GM12878 (cell line): ENCODE results near the gene FBXO38. TPM values are rescaled to one million over a fixed set of nuclear protein-coding genes. Genes with fewer than 3 reads are reported as not detected.

Experiments used
- ATAC-seq: fragments of 200-7000 bp; cut with Tn5 transposase; 3 replicates; pipeline ENCODE4 v1.9.1; 2020; ENCODE audit warnings: mild to moderate bottlenecking, moderate library complexity
- BruUV-seq: library from RNA; stranded (reverse); fragments of 400-500 nt; replicated peaks from 2 replicates; lab custom pipeline; 2021; lab: Mats Ljungman, UMichigan
- CTCF ChIA-PET: fragments of 300-600 bp; sonication (Branson Sonifier 250); formaldehyde crosslinking; extraction: SDS; loops from one replicate; lab custom pipeline; 2021; ENCODE audit warnings: inconsistent platforms; lab: Yijun Ruan, JAX
- POLR2A ChIA-PET: fragments of 350-600 bp; formaldehyde crosslinking; extraction: SDS; loops from one replicate; lab custom pipeline; 2021; ENCODE audit warnings: inconsistent platforms; lab: Charles Lee
- RAD21 ChIA-PET: fragments of 300-600 bp; sonication (Branson Sonifier 250); formaldehyde crosslinking; loops from one replicate; lab custom pipeline; 2023; ENCODE audit warnings: antibody characterized with exemption; ENCODE audit not compliant: unreplicated experiment; lab: Charles Lee
- SMC1A ChIA-PET: fragments of 300-600 bp; sonication (Branson Sonifier 250); formaldehyde crosslinking; loops from one replicate; lab custom pipeline; 2023; ENCODE audit not compliant: unreplicated experiment, uncharacterized antibody; lab: Charles Lee
- DNase-seq: peaks from one replicate; pipeline ENCODE4 v3.0.0-alpha.2; 2011; ENCODE audit warnings: low read depth, low spot score
- FAIRE-seq: peaks from 3 replicates; lab custom pipeline; 2011; peaks lifted over from hg19 to GRCh38; lab: Jason Lieb, UNC
- H2AFZ ChIP-seq: 2 replicates; pipeline ENCODE4 v1.6.0; 2011; ENCODE audit warnings: low read depth, low read length, control low read depth; ENCODE audit not compliant: control insufficient read depth
- H3K27ac ChIP-seq: 2 replicates; pipeline ENCODE4 v1.5.1; 2011; ENCODE audit warnings: control low read depth; ENCODE audit not compliant: control insufficient read depth, insufficient read depth
- H3K27me3 ChIP-seq, 2 experiments: replicated peaks in 1 of 2; 2 replicates each; pipeline versions ENCODE4 v1.6.0 to v1.6.1; 2011; ENCODE audit warnings: low read length in 1 of 2; ENCODE audit not compliant: control insufficient read depth in 2 of 2, insufficient read depth in 2 of 2
- H3K36me3 ChIP-seq, 2 experiments: 2 replicates each; pipeline ENCODE4 v1.5.1; 2011; ENCODE audit warnings: low read length in 1 of 2; ENCODE audit not compliant: control insufficient read depth in 2 of 2, insufficient read depth in 2 of 2
- H3K4me1 ChIP-seq: 2 replicates; pipeline ENCODE4 v1.6.1; 2011; ENCODE audit warnings: mild to moderate bottlenecking, low read length, moderate library complexity, mixed read lengths; ENCODE audit not compliant: control insufficient read depth, insufficient read depth
- H3K4me2 ChIP-seq: 2 replicates; pipeline ENCODE4 v1.6.0; 2011; ENCODE audit warnings: control low read depth; ENCODE audit not compliant: control insufficient read depth, insufficient read depth
- H3K4me3 ChIP-seq: fragments of 200-600 bp; sonication (generic); 2 replicates; pipeline ENCODE4 v1.5.1; 2016
- H3K79me2 ChIP-seq: 2 replicates; pipeline ENCODE4 v1.6.0; 2011; ENCODE audit warnings: low read length; ENCODE audit not compliant: control insufficient read depth, insufficient read depth
- H3K9ac ChIP-seq: 2 replicates; pipeline ENCODE4 v1.8.0; 2011; ENCODE audit warnings: low read length, control low read depth, mixed read lengths; ENCODE audit not compliant: control insufficient read depth, insufficient read depth
- H3K9me3 ChIP-seq: replicated peaks from 3 replicates; pipeline ENCODE4 v1.5.1; 2011; ENCODE audit warnings: mild to moderate bottlenecking, low read length; ENCODE audit not compliant: control insufficient read depth, insufficient read depth
- H4K20me1 ChIP-seq: 2 replicates; pipeline ENCODE4 v1.6.0; 2011; ENCODE audit not compliant: control insufficient read depth, insufficient read depth
- BCL3 ChIP-seq: IDR thresholded peaks from 2 replicates; pipeline ENCODE4 v1.6.1; 2011; ENCODE audit warnings: borderline replicate concordance, low read depth, mild to moderate bottlenecking, moderate library complexity, low read length; ENCODE audit not compliant: insufficient read depth, poor library complexity, severe bottlenecking
- CUX1 ChIP-seq: IDR thresholded peaks from 2 replicates; pipeline ENCODE4 v1.6.1; 2012; ENCODE audit warnings: improper control_type of control experiment, low read depth, low read length; ENCODE audit not compliant: insufficient replicate concordance
- JUND ChIP-seq: IDR thresholded peaks from 2 replicates; pipeline ENCODE4 v1.6.1; 2012; ENCODE audit warnings: low read depth, mild to moderate bottlenecking, low read length, improper control_type of control experiment, moderate library complexity
- NR2C1 ChIP-seq: fragments of 450-650 bp; IDR thresholded peaks from 2 replicates; pipeline ENCODE4 v1.6.1; 2017; ENCODE audit warnings: antibody characterized with exemption, mild to moderate bottlenecking, moderate library complexity
- NRF1 ChIP-seq: conservative IDR thresholded peaks from 2 replicates; pipeline ENCODE4 v1.6.1; 2011; ENCODE audit warnings: mild to moderate bottlenecking, low read depth, low read length, improper control_type of control experiment
- REST ChIP-seq: IDR thresholded peaks from 2 replicates; pipeline ENCODE4 v1.6.1; 2012; ENCODE audit warnings: mild to moderate bottlenecking, low read depth, low read length
- USF1 ChIP-seq: IDR thresholded peaks from 2 replicates; pipeline ENCODE4 v1.6.1; 2011; ENCODE audit warnings: borderline replicate concordance, low read depth, mild to moderate bottlenecking, moderate library complexity, mixed read lengths, low read length; ENCODE audit not compliant: insufficient read depth; ENCODE audit errors: extremely low read length
- WGBS: methylation state at CpG from one replicate; pipeline ENCODE4 v1.1.6; 2016; ENCODE audit warnings: low lambda C conversion rate; ENCODE audit not compliant: insufficient replicate concordance, insufficient coverage; ENCODE audit errors: missing lambda C conversion rate; 5-methylcytosine and 5-hydroxymethylcytosine counted together
- in situ Hi-C: fragments of 300-500 bp; cut with MboI; formaldehyde crosslinking; loops from 9 replicates; pipeline ENCODE4 v1.14.3; 2018; ENCODE audit warnings: mixed read lengths
- intact Hi-C: fragments of 100-400 bp; cut with micrococcal nuclease; formaldehyde crosslinking; loops from one replicate; pipeline ENCODE4 v1.14.2; 2022; ENCODE audit not compliant: unreplicated experiment
- polyA plus RNA-seq, 11 experiments: library from polyadenylated mRNA; depleted of rRNA in 4 of 11; unstranded in 6 of 11; stranded (reverse) in 5 of 11; fragments of >200 nt; fragmentation: Nextera tagmentation in 4 of 11; fragmentation: Illumina TruSeq in 1 of 11; extraction: Ambion mirVana in 4 of 11; extraction: Trizol in 1 of 11; gene quantifications; 1 replicate in 1 of 11; 2 replicates in 10 of 11; pipeline versions ENCODE4 v1.2.1 to v1.2.3, GENCODE V29; 2011 to 2016; ENCODE audit warnings: inconsistent platforms in 2 of 11, missing spikeins in 2 of 11, low read depth in 1 of 11
- total RNA-seq, 4 experiments: library from RNA; depleted of rRNA in 3 of 4; stranded (reverse); fragments of >200 nt in 3 of 4; fragmentation: Illumina TruSeq in 1 of 4; extraction: Trizol in 1 of 4; gene quantifications; 2 replicates each; pipeline versions ENCODE4 v1.2.1 to v1.2.3, GENCODE V29; 2013 to 2021

FBXO38 gene
- total and polyA plus RNA-seq, 10 of the 15 experiments (the other 5 are each of a cell fraction or from before 2014, with no cell fraction given) = 9.1 to 44.6 (median 28.3) TPM

GRCh38 chr5:148397968-148398595 is 14.3 kb downstream of the FBXO38 start:
- Histone ChIP-seq H3K9ac (no peak overlapping the region), H3K79me2 (no peaks in the 10 kb centered on the region), H3K27me3 (no peaks in the 10 kb centered on the region), H3K4me3 (no peak overlapping the region), H3K9me3 (no peaks in the 10 kb centered on the region), H3K4me2 (no peak overlapping the region), H3K36me3 (peaks cover 0 to 22% of the 10 kb centered on the region in 2 experiments; a peak in 2 of 4 replicates), H3K27ac (no peak overlapping the region), H4K20me1 (no peaks in the 10 kb centered on the region), H3K4me1 (peaks cover 4% of the 10 kb centered on the region), H2AFZ (no peak overlapping the region)
- ChIA-PET CTCF (interaction anchor here (0.6 to 1.2 kb wide), 3 partner anchors 14 to 333 kb away, joined by 3 read pairs; no protein-coding TSS in a partner anchor), RAD21 (no interaction called here), SMC1A (interaction anchor here (0.6 kb wide), 1 partner anchor 15 kb away, joined by 4 read pairs; no protein-coding TSS in a partner anchor), POLR2A (interaction anchor here (1.2 kb wide), 1 partner anchor 10 kb away, joined by 3 read pairs; no protein-coding TSS in a partner anchor)
- no TSS peak for BruUV-seq
- intact Hi-C loops (no loop called here), in situ Hi-C loops (no loop called here)
- no peak for DNase-seq
- 100% methylated on average over 3 of the region's 3 CpGs for WGBS
- ATAC-seq = no peak
- no peak for FAIRE-seq
- TF ChIP-seq NR2C1 = no peak
- TF ChIP-seq NRF1 = no peak
- TF ChIP-seq JUND = no peak
- TF ChIP-seq USF1 = no peak
- TF ChIP-seq BCL3 = no peak
- no peak for TF ChIP-seq REST
- no peak for TF ChIP-seq CUX1
